Naive thymus-derived CD8-positive, alpha-beta T cell (primary cell): Measurements from ENCODE around the gene VSTM1. TPM values are rescaled to one million over a fixed set of nuclear protein-coding genes. Genes with fewer than 3 reads are reported as not detected.
"Not testable (repeated sequence)": the region's sequence is repeated elsewhere in the genome, so short reads cannot be mapped to it uniquely, and the experiment has no call there.

ENCODE experiments used
- ATAC-seq, 2 donors: fragments of 150-1000 bp; cut with Tn5 transposase in 1 of 2; sonication (Bioruptor Pico), chemical (Tn5 transposase) in 1 of 2; 1 replicate in 1 of 2; 2 replicates in 1 of 2; pipeline ENCODE4 v1.10.0; 2021; ENCODE audit warnings: mild to moderate bottlenecking in 2 of 2, moderate library complexity in 2 of 2
- POLR2A ChIA-PET: fragments of 350-600 bp; sonication (Branson Sonifier 250); formaldehyde crosslinking; loops from one replicate; lab custom pipeline; 2021; ENCODE audit warnings: antibody characterized with exemption; lab: Charles Lee
- DNase-seq, 10 donors: peaks; one replicate each; pipeline versions ENCODE4 v3.0.0 to v3.0.0-alpha.2; 2020 to 2022
- H3K27ac Mint-ChIP-seq, 10 donors: one replicate each; pipeline ENCODE4 v1.8.0; 2020 to 2022; ENCODE audit warnings: mild to moderate bottlenecking in 10 of 10, mixed read lengths in 10 of 10, moderate library complexity in 4 of 10, inconsistent platforms in 1 of 10
- H3K27me3 Mint-ChIP-seq, 5 donors: one replicate each; pipeline ENCODE4 v1.8.0; 2021 to 2022; ENCODE audit warnings: mixed read lengths in 5 of 5
- H3K36me3 Mint-ChIP-seq, 3 donors: one replicate each; pipeline ENCODE4 v1.8.0; 2020 to 2022; ENCODE audit warnings: mixed read lengths in 3 of 3, mild to moderate bottlenecking in 2 of 3, inconsistent platforms in 1 of 3
- H3K4me1 Mint-ChIP-seq, 4 donors: one replicate each; pipeline ENCODE4 v1.8.0; 2021 to 2022; ENCODE audit warnings: mixed read lengths in 4 of 4
- H3K4me3 Mint-ChIP-seq, 10 donors: one replicate each; pipeline ENCODE4 v1.8.0; 2020 to 2022; ENCODE audit warnings: mild to moderate bottlenecking in 10 of 10, mixed read lengths in 10 of 10, moderate library complexity in 6 of 10, inconsistent platforms in 1 of 10
- H3K9me3 Mint-ChIP-seq, 9 donors: one replicate each; pipeline ENCODE4 v1.8.0; 2020 to 2022; ENCODE audit warnings: mixed read lengths in 9 of 9, mild to moderate bottlenecking in 3 of 9, inconsistent platforms in 1 of 9, moderate library complexity in 1 of 9
- polyA plus RNA-seq, 3 donors: library from polyadenylated mRNA; unstranded; fragments of 300-500 nt; fragmentation: Illumina TruSeq; gene quantifications; one replicate each; pipeline ENCODE4 v1.2.3, GENCODE V29; 2021
- total RNA-seq, 8 experiments: library from RNA in 2 of 8; stranded (reverse) in 2 of 8; gene quantifications; one replicate each; pipeline ENCODE4 v1.2.3 and lab custom pipeline; 2021 to 2026

The VSTM1 gene
- total and polyA plus RNA-seq, 5 experiments from 2014 or later: not detected

DNA sequence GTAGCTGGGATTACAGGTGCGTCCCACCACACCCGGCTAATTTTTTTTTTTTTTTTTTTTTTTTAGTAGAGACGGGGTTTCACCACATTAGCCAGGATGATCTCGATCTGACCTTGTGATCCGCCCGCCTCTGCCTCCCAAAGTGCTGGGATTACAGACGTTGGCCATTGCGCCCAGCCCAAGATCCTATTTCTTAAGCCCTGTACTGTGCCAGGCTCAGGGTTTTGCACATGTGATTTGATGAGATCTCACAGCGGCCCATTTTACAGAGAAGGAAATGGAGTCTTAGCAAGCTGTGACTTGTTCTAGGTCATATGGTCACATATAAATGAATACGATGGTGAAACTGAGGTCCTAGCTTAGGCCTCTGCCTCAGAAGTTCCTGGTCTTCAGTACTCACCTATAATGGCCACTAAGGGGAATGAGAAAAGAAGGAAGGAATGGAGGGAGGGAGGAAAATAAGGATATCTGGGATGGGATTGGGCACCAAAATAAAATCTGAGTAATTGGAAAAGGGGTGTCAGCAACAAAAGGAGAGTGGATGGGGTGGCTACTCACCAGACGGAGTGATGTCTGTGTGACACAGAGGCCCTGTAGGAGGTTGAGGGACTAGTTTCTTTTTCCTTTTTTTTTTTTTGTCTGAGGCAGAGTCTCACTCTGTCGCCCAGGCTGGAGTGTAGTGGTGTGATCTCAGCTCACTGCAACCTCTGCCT, 35.6 kb upstream of the VSTM1 start:
- H3K4me1 Mint-ChIP-seq: peaks cover 15 to 36% (median 30%) of the 10 kb centered on the region in 4 donors
- ATAC-seq (no peak), DNase-seq (no peak)
- peaks cover 3 to 11% (median 7%) of the 10 kb centered on the region in 5 donors for H3K27me3 Mint-ChIP-seq
- no peaks in the 10 kb centered on the region for H3K9me3 Mint-ChIP-seq
- peak overlapping the region in 1 of 10 donors; percentile 27 for H3K27ac Mint-ChIP-seq
- POLR2A ChIA-PET: no interaction called here
- H3K4me3 Mint-ChIP-seq: peak overlapping the region in 1 of 10 donors; percentile 47
- H3K36me3 Mint-ChIP-seq: no peaks in the 10 kb centered on the region

DNA sequence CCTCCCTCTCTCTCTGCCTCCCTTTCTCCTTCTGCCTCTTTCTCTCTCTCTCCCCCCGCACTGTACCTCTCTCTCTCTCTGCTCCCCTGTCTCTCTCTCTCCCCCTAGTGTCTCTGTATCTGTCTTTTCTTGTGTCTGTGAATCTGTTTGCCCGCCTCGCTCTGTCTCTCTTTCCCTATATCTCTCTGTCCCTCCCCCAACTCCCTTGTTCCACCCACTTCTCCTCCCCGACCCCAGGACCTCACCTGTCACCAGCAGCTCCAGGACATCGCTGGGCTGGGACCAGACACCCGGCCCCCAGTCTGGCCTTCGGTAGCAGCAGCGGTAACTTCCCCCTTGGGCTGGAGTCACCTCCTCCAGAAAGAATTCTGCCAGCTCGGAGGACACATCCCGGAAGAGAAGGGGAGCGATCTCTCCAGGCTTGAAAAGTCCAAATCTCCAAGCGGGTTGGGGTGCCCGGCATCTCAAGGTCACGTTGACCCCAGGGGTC, 33.0 kb upstream of the VSTM1 start:
- POLR2A ChIA-PET: interaction anchor here (0.6 to 1.6 kb wide), 3 partner anchors 19 to 364 kb away, joined by 3 read pairs; partner anchors contain the start of genes CNOT3, PRPF31 and TFPT
- Mint-ChIP-seq H3K36me3 (peaks cover 0 to 6% (median 0%) of the 10 kb centered on the region in 3 donors), H3K27me3 (peaks cover 10 to 26% (median 18%) of the 10 kb centered on the region in 5 donors), H3K4me3 (peak overlapping the region; percentile 42 to 84 (median 68)), H3K4me1 (peaks cover 6 to 23% (median 14%) of the 10 kb centered on the region in 4 donors), H3K27ac (peak overlapping the region; percentile 35 to 94 (median 67)), H3K9me3 (no peaks in the 10 kb centered on the region)
- peak in 1 of 2 donors; percentile 39 for ATAC-seq
- DNase-seq: peak in 3 of 10 donors; percentile 21 to 31 (median 29)

DNA sequence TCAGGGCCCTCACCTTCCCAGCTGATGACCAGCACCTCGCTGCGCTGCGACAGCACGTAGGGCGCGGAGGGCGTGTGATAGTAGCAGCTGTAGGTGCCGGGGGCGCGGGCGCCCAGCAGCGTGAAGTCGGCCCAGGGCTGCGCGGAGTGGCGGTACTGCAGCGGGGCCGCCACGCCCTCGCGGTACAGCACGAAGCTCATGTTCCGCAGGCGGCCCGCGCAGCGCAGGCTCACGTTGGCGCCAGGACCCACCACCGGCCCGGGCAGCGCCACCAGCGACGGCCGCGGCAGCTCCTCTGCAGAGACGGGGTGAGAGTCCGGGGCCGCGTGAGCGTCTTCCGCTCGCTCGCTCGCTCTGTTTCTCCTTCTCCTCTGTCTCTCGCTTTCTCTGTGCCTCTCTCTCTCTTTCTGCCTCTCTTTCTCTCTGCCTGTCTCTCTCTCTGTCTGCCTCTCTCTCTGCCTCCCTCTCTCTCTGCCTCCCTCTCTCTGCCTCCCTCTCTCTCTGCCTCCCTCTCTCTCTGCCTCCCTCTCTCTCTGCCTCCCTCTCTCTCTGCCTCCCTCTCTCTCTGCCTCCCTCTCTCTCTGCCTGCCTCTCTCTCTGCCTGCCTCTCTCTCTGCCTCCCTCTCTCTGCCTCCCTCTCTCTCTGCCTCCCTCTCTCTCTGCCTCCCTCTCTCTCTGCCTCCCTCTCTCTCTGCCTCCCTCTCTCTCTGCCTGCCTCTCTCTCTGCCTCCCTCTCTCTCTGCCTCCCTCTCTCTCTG, 32.3 kb upstream of the VSTM1 start:
- peak in 7 of 10 donors; percentile 35 to 53 (median 43) for DNase-seq
- peak overlapping the region; percentile 56 to 85 (median 81) for H3K4me3 Mint-ChIP-seq
- POLR2A ChIA-PET: interaction anchor here (0.7 to 1.6 kb wide), 4 partner anchors 20 to 229 kb away, joined by 3 to 4 read pairs (median 3); partner anchors contain the start of genes CNOT3, PRPF31 and TFPT
- peaks cover 6 to 20% (median 13%) of the 10 kb centered on the region in 4 donors for H3K4me1 Mint-ChIP-seq
- not testable (repeated sequence) for H3K36me3 Mint-ChIP-seq, H3K9me3 Mint-ChIP-seq
- peaks cover 12 to 32% (median 23%) of the 10 kb centered on the region in 5 donors for H3K27me3 Mint-ChIP-seq
- ATAC-seq: peak; percentile 88 to 96
- peak overlapping the region in 8 of 10 donors; percentile 35 to 94 (median 80) for H3K27ac Mint-ChIP-seq

DNA sequence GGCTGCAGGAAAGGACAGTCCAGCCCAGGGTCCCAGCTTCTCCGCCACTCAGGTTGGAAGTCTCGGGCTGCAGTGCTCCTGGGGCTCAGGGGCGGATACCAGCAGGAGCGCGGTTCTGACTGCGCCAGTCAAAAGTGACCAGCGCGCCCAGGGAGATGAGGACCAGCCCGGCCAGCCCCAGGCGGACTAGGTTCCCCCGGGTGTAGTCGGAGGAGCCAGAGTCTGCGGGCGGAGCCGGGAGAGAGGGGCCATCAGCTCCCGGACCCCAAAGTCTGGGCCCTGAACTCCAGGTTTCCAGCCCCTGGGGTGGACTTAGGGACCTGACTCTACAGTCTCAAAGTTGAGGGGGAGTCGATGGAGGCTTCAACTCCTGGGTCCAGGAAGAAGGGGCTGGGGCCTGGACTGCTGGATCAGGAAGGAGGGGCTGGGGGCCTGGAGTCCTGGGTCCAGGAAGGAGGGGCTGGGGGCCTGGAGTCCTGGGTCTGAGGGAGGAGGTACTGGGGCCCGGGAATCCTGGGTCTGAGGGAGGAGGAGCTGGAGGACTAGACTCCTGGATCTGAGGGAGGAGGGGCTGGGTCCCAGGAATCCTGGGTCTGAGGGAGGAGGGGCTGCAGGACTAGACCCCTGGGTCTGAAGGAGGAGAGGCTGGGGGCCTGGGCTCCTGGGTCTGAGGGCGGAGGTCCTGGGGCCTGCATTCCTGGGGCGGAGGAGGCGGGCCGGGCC, 31.6 kb upstream of the VSTM1 start:
- Mint-ChIP-seq H3K27me3 (peaks cover 12 to 38% (median 23%) of the 10 kb centered on the region in 5 donors), H3K36me3 (peaks cover 0 to 6% (median 0%) of the 10 kb centered on the region in 3 donors), H3K4me3 (peak overlapping the region in 7 of 10 donors; percentile 11 to 84 (median 33)), H3K4me1 (peaks cover 6 to 19% (median 12%) of the 10 kb centered on the region in 4 donors), H3K27ac (peak overlapping the region in 1 of 10 donors; percentile 56), H3K9me3 (no peaks in the 10 kb centered on the region)
- ATAC-seq: no peak
- DNase-seq: no peak
- POLR2A ChIA-PET: interaction anchor here (0.6 to 1.4 kb wide), 5 partner anchors 16 to 229 kb away, joined by 3 to 4 read pairs (median 3); partner anchors contain the start of genes CNOT3, PRPF31 and TFPT

DNA sequence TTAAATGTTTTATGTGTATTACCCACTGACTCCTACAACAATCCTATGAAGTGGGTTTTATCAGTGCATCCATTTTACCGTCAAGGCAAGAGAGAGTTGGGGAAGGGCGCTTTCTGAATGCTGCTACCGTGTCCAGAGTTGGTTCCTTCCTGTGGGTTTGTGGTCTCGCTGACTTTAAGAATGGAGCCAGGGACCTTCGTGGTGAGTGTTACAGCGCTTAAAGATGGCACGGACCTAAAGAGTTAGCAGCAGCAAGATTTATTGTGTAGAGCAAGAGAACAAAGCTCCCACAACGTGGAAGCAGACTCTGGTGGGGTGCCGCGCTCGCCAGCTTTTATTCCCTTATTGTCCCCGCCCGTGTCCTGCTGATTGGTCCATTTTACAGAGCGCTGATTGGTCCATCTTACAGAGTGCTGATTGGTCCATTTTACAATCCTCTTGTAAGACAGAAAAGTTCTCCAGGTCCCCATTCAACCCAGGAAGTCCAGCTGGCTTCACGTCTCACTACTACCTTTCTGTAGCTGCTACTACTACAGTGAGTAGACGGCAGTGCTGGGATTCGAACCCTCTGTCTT, 30.8 kb upstream of the VSTM1 start:
- H3K36me3 Mint-ChIP-seq: peaks cover 0 to 6% (median 0%) of the 10 kb centered on the region in 3 donors
- DNase-seq (no peak), ATAC-seq (no peak)
- H3K27ac Mint-ChIP-seq: peak overlapping the region in 2 of 10 donors; percentile 25 to 35
- H3K27me3 Mint-ChIP-seq: peaks cover 12 to 40% (median 23%) of the 10 kb centered on the region in 5 donors
- H3K4me1 Mint-ChIP-seq: peaks cover 6 to 19% (median 12%) of the 10 kb centered on the region in 4 donors
- no peaks in the 10 kb centered on the region for H3K9me3 Mint-ChIP-seq
- POLR2A ChIA-PET: interaction anchor here (0.6 kb wide), 2 partner anchors 17 to 76 kb away, joined by 3 to 4 read pairs; no protein-coding TSS in a partner anchor
- H3K4me3 Mint-ChIP-seq: peak overlapping the region in 8 of 10 donors; percentile 14 to 69 (median 30)

DNA sequence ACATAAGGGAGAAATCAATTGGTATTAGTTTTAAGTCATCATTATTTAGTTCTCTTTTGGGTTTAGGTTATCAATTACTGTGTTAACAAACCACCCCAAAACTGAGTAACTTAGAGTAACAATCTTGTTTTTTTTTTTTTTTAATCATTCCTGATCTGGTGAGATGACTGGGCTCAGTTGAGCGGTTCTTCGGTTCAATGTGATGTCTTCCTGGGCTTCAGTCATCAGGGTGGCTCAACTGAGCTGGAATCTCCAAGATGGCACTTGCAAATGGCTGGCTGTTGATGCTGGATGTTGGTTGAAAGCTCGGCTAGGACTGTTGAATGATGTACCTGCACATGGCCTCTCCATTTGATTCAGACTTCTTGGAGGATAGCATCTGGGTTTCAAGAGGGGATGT, 20.7 kb upstream of the VSTM1 start:
- POLR2A ChIA-PET: no interaction called here
- H3K4me1 Mint-ChIP-seq: no peaks in the 10 kb centered on the region

DNA sequence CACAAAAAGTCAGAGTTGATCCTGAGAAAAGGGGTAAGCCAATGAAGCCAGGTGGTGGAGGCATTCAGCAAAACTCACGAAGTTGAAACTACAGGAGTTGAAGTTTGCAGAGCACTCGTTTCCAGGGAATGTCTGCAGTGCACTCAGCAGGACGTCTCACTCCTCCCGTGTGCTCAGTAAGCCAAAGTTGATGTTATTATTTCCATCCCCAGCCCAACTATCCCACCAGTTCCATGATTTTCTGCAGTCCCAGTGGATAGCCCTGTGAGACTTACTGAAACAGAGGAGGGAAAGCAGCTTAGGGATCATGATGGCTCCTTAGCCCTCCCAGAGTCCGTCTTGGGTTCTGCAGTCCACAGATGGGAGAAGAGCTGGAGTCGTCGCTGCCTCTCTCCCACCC, 17.3 kb upstream of the VSTM1 start, which contains the start of gene TARM1:
TSS of gene TARM1 (minus strand) at position 334 of the 400 bp plus-strand sequence. CDS start at position 309, 25 bp downstream.
- POLR2A ChIA-PET: no interaction called here
- DNase-seq: no peak
- Mint-ChIP-seq H3K4me3 (no peak within 1 kb of the TSS), H3K27me3 (peaks cover 3 to 15% (median 6%) of the 10 kb centered on the region in 5 donors), H3K36me3 (peaks cover 0 to 16% (median 0%) of the 10 kb centered on the region in 3 donors), H3K9me3 (peaks cover 0 to 42% (median 9%) of the 10 kb centered on the region in 9 donors), H3K4me1 (no peaks in the 10 kb centered on the region), H3K27ac (no peak within 1 kb of the TSS)
- no peak for ATAC-seq

More for the DNA sequence above, 20.7 kb upstream of the VSTM1 start:
- Mint-ChIP-seq H3K27me3 (peaks cover 0 to 17% (median 5%) of the 10 kb centered on the region in 5 donors), H3K36me3 (peaks cover 0 to 16% (median 0%) of the 10 kb centered on the region in 3 donors), H3K27ac (no peak overlapping the region), H3K4me3 (no peak overlapping the region), H3K9me3 (peaks cover 0 to 42% (median 8%) of the 10 kb centered on the region in 9 donors)
- DNase-seq: no peak
- no peak for ATAC-seq

DNA sequence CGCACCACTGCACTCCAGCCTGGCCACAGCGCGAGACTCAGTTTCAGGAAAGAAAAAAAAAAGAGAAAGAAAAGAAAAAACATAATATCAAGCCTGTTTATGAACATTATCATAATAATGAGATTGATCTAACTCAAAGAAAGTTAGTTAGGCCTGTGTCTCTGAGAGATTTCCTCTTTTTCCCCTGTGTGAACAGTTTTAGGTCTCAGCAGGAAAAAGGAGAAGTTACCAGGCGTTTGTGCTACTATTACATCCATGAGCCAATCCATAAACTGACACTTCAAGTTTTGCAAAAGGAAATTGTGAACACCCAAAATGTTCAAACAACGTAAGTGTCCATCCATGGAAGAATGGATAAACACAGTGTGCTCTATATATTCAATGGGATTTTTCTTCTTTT, 13.6 kb upstream of the VSTM1 start:
- POLR2A ChIA-PET: no interaction called here
- H3K9me3 Mint-ChIP-seq: peaks cover 0 to 27% (median 5%) of the 10 kb centered on the region in 9 donors
- H3K27me3 Mint-ChIP-seq: peaks cover 0 to 15% (median 6%) of the 10 kb centered on the region in 5 donors
- no peak for ATAC-seq
- H3K4me1 Mint-ChIP-seq: no peaks in the 10 kb centered on the region
- no peak for DNase-seq
- no peak overlapping the region for H3K27ac Mint-ChIP-seq
- peaks cover 0 to 6% (median 0%) of the 10 kb centered on the region in 3 donors for H3K36me3 Mint-ChIP-seq
- H3K4me3 Mint-ChIP-seq: no peak overlapping the region

DNA sequence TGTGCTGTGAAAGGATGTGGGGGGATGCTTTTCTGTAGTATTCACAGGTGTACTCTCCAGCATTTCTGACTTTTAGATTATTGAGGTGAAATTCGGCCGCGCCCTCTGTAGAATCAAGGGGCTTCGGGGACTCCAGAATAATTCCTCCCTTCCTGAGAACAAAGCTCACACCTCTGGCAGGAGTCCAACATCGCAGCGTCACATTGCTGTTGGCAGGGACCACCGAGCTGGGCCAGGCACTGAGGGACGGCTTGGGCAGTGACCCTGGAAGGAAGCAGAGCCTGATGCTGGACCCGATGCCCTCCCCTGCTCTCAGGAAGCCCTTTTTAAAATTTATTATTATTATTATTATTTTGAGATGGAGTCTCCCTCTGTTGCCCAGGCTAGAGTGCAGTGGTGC, 11.2 kb upstream of the VSTM1 start:
- Mint-ChIP-seq H3K4me3 (no peak overlapping the region), H3K36me3 (no peaks in the 10 kb centered on the region), H3K4me1 (no peaks in the 10 kb centered on the region), H3K9me3 (peaks cover 0 to 5% (median 0%) of the 10 kb centered on the region in 9 donors), H3K27me3 (peaks cover 0 to 13% (median 11%) of the 10 kb centered on the region in 5 donors), H3K27ac (no peak overlapping the region)
- DNase-seq (no peak), ATAC-seq (no peak)
- POLR2A ChIA-PET: no interaction called here

DNA sequence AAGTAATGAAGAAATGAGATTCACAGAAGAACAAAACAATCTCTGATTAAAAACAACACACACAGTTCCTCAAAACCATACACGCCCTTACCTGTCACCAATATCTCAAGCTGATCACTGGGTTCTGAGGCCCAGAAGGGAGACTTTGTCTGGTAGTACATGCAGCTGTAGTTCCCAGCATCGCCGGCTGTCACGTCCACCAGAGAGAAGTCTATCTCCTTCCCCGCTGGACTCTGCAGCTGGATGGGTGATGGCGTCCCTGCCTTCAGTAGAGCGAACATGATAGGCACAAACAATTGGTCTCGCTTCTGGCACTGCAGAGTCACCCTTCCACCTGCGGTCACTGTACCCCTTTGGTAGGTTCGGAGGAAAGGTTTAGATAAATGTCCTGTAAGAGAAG, 10.1 kb upstream of the VSTM1 start:
- no peak for DNase-seq
- ATAC-seq: no peak
- Mint-ChIP-seq H3K9me3 (peaks cover 0 to 3% (median 0%) of the 10 kb centered on the region in 9 donors), H3K27me3 (peaks cover 0 to 15% (median 10%) of the 10 kb centered on the region in 5 donors), H3K36me3 (no peaks in the 10 kb centered on the region), H3K27ac (no peak overlapping the region), H3K4me3 (no peak overlapping the region), H3K4me1 (no peaks in the 10 kb centered on the region)
- POLR2A ChIA-PET: no interaction called here

DNA sequence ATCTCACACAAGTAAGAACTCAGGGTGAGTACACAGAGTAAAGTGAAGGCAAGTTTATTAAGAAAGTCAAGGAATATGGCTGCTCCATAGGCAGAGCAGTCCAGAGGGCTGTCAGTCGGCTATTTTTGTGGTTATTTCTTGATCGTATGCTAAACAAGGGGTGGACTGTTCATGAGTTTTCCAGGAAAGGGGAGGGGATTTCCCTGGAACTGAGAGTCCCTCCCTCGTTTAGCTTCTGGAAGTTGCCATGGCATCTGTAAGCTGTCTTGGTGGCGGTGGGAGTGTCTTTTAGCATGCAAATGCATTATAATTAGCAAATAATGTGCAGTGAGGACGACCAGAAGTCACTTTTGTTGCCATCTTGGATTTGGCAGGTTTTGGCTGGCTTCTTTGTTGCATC, 5.8 kb upstream of the VSTM1 start:
- peaks cover 0 to 7% (median 0%) of the 10 kb centered on the region in 9 donors for H3K9me3 Mint-ChIP-seq

More for the DNA sequence above, 5.8 kb upstream of the VSTM1 start:
- Mint-ChIP-seq H3K27ac (no peak overlapping the region), H3K27me3 (peaks cover 6 to 29% (median 19%) of the 10 kb centered on the region in 5 donors), H3K4me1 (no peaks in the 10 kb centered on the region), H3K4me3 (no peak overlapping the region), H3K36me3 (no peaks in the 10 kb centered on the region)
- POLR2A ChIA-PET: no interaction called here
- DNase-seq (no peak), ATAC-seq (no peak)
